Panc1 (cell line): Measurements from ENCODE around the gene HTT. TPM values are rescaled to one million over a fixed set of nuclear protein-coding genes. Genes with fewer than 3 reads are reported as not detected.

ENCODE experiments used
- ATAC-seq: fragments of 200-7000 bp; cut with Tn5 transposase; 2 replicates; pipeline ENCODE4 v1.9.1; 2020; ENCODE audit warnings: mild to moderate bottlenecking, moderate library complexity
- BruUV-seq: library from RNA; stranded (reverse); fragments of 400-500 nt; replicated peaks from 2 replicates; lab custom pipeline; 2021; lab: Mats Ljungman, UMichigan
- CTCF ChIA-PET: fragments of 300-600 bp; sonication (Branson Sonifier 250); formaldehyde crosslinking; loops from one replicate; lab custom pipeline; 2022; ENCODE audit warnings: antibody characterized with exemption; lab: Charles Lee
- POLR2A ChIA-PET: fragments of 300-600 bp; sonication (Branson Sonifier 250); formaldehyde crosslinking; loops from one replicate; lab custom pipeline; 2022; ENCODE audit warnings: antibody characterized with exemption; lab: Charles Lee
- DNase-seq: peaks from one replicate; pipeline ENCODE4 v3.0.0-alpha.2; 2010; ENCODE audit warnings: low read depth, low spot score
- H3K27ac ChIP-seq: 2 replicates; pipeline ENCODE4 v1.5.1; 2011; ENCODE audit warnings: mild to moderate bottlenecking, low read length, inconsistent platforms
- H3K27me3 ChIP-seq: fragments of 200-500 bp; sonication (Bioruptor generic); 2 replicates; pipeline ENCODE4 v1.6.0; 2014; ENCODE audit warnings: low read length, inconsistent platforms; ENCODE audit not compliant: control insufficient read depth, insufficient read depth
- H3K36me3 ChIP-seq: fragments of 200-500 bp; sonication (Bioruptor generic); 2 replicates; pipeline ENCODE4 v1.5.1; 2014; ENCODE audit warnings: inconsistent platforms, mild to moderate bottlenecking, low read length, moderate library complexity; ENCODE audit not compliant: control insufficient read depth, insufficient read depth
- H3K4me1 ChIP-seq: 2 replicates; pipeline ENCODE4 v1.5.1; 2011; ENCODE audit warnings: inconsistent platforms, mild to moderate bottlenecking, low read length, moderate library complexity; ENCODE audit not compliant: control insufficient read depth, insufficient read depth
- H3K4me3 ChIP-seq, 2 experiments: 2 replicates each; pipeline ENCODE4 v1.5.1; 2011 to 2012; ENCODE audit warnings: low read depth in 2 of 2, low read length in 2 of 2, mild to moderate bottlenecking in 2 of 2, inconsistent platforms in 1 of 2, moderate library complexity in 1 of 2
- H3K9me3 ChIP-seq: fragments of 200-500 bp; sonication (Bioruptor generic); 2 replicates; pipeline ENCODE4 v1.5.1; 2014; ENCODE audit warnings: low read depth, mild to moderate bottlenecking, inconsistent platforms, low read length, moderate library complexity; ENCODE audit not compliant: control insufficient read depth, insufficient read depth
- POLR2AphosphoS5 ChIP-seq: IDR thresholded peaks from 2 replicates; pipeline ENCODE4 v1.6.1; 2012; ENCODE audit warnings: mild to moderate bottlenecking, low read depth, low read length, moderate library complexity
- SIN3A ChIP-seq: IDR thresholded peaks from 2 replicates; pipeline ENCODE4 v1.6.1; 2012; ENCODE audit warnings: low read depth, mild to moderate bottlenecking, low read length, moderate library complexity, borderline replicate concordance; ENCODE audit not compliant: insufficient read depth
- TCF7L2 ChIP-seq: IDR thresholded peaks from 2 replicates; pipeline ENCODE4 v1.6.1; 2011; ENCODE audit warnings: mild to moderate bottlenecking, low read depth, low read length, inconsistent platforms
- in situ Hi-C: cut with HindIII; loops from 2 replicates; pipeline ENCODE4 v1.10.0; 2016; ENCODE audit warnings: low sequenced_read_pairs, low pct_unique_long_range_greater_than_20kb
- intact Hi-C: fragments of 100-400 bp; cut with micrococcal nuclease; formaldehyde crosslinking; loops from one replicate; pipeline ENCODE4 v1.10.0; 2022; ENCODE audit not compliant: unreplicated experiment
- total RNA-seq: library from RNA; stranded (reverse); gene quantifications from one replicate; pipeline ENCODE4 v1.2.1, GENCODE V29; 2021; ENCODE audit not compliant: unreplicated experiment
- TF ChIP-seq, protein P1 (sequence below): fragments of 450-650 bp; IDR thresholded peaks from 2 replicates; pipeline ENCODE4 v1.5.1; 2017; ENCODE audit warnings: mild to moderate bottlenecking
- TF ChIP-seq, protein P2 (sequence below), 2 experiments: IDR thresholded peaks; 2 replicates each; pipeline ENCODE4 v1.6.1; 2011 to 2012; ENCODE audit warnings: low read depth in 2 of 2, control low read depth in 1 of 2, low read length in 1 of 2, mild to moderate bottlenecking in 1 of 2, moderate library complexity in 1 of 2; ENCODE audit not compliant: insufficient read depth in 1 of 2

HTT gene
- total RNA-seq, 1 experiment from 2014 or later: 24.7 TPM

DNA sequence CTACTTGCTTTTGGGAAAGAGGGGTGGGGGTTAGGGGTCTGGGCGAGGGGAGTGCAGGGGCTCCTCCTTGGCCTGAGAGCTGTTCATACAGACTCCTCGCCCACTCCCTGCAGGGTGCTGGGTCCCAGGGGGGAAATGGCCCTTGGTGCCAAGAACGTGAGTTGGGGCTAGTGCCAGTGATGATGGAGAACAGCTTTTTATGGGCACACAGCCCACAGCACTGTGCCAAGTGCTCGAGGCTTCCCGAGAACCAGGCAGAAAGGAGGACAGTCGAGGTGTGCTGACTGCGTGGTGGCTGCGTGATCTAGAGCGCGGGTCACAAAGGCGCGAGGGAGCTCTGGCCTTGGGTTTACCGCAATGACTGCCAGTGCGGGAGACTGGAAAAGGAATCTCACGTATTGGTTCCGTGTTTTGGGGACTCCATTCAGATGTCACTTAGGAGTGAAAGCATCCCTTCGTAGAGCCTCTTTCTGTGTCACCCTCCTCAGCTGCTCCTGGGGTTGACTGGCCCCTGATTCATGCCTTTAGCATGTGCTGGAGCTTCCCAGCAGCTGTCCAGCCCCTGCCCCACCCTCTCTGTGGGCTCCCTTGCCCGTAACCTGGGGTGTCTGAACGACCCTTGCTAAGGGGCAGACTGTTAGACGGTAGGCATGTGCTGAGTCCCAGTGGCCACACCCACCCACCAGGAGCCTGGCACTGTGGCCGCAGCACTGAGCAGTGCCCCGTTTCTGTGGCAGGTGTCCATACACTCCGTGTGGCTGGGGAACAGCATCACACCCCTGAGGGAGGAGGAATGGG is 153.6 kb downstream of the HTT start:
- in situ Hi-C loops (no loop called here), intact Hi-C loops (no loop called here)
- Histone ChIP-seq H3K4me1 (no peaks in the 10 kb centered on the region), H3K27me3 (no peaks in the 10 kb centered on the region), H3K9me3 (no peaks in the 10 kb centered on the region), H3K27ac (no peak overlapping the region), H3K36me3 (no peaks in the 10 kb centered on the region), H3K4me3 (no peak overlapping the region)
- DNase-seq (no peak), ATAC-seq (no peak)
- BruUV-seq: no TSS peak
- TF ChIP-seq, protein P1, sequence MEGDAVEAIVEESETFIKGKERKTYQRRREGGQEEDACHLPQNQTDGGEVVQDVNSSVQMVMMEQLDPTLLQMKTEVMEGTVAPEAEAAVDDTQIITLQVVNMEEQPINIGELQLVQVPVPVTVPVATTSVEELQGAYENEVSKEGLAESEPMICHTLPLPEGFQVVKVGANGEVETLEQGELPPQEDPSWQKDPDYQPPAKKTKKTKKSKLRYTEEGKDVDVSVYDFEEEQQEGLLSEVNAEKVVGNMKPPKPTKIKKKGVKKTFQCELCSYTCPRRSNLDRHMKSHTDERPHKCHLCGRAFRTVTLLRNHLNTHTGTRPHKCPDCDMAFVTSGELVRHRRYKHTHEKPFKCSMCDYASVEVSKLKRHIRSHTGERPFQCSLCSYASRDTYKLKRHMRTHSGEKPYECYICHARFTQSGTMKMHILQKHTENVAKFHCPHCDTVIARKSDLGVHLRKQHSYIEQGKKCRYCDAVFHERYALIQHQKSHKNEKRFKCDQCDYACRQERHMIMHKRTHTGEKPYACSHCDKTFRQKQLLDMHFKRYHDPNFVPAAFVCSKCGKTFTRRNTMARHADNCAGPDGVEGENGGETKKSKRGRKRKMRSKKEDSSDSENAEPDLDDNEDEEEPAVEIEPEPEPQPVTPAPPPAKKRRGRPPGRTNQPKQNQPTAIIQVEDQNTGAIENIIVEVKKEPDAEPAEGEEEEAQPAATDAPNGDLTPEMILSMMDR: no peak
- TF ChIP-seq SIN3A (no peak), TCF7L2 (no peak), POLR2AphosphoS5 (no peak)
- TF ChIP-seq, protein P2, sequence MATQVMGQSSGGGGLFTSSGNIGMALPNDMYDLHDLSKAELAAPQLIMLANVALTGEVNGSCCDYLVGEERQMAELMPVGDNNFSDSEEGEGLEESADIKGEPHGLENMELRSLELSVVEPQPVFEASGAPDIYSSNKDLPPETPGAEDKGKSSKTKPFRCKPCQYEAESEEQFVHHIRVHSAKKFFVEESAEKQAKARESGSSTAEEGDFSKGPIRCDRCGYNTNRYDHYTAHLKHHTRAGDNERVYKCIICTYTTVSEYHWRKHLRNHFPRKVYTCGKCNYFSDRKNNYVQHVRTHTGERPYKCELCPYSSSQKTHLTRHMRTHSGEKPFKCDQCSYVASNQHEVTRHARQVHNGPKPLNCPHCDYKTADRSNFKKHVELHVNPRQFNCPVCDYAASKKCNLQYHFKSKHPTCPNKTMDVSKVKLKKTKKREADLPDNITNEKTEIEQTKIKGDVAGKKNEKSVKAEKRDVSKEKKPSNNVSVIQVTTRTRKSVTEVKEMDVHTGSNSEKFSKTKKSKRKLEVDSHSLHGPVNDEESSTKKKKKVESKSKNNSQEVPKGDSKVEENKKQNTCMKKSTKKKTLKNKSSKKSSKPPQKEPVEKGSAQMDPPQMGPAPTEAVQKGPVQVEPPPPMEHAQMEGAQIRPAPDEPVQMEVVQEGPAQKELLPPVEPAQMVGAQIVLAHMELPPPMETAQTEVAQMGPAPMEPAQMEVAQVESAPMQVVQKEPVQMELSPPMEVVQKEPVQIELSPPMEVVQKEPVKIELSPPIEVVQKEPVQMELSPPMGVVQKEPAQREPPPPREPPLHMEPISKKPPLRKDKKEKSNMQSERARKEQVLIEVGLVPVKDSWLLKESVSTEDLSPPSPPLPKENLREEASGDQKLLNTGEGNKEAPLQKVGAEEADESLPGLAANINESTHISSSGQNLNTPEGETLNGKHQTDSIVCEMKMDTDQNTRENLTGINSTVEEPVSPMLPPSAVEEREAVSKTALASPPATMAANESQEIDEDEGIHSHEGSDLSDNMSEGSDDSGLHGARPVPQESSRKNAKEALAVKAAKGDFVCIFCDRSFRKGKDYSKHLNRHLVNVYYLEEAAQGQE (IDR thresholded peaks at IDR 0.05; ENCODE audit: insufficient read depth in 1 of 2, low read depth in 2 of 2, low read length in 1 of 2): no peak
- ChIA-PET CTCF (interaction anchor here (1.0 kb wide), 1 partner anchor 68 kb away, joined by 3 read pairs; no protein-coding TSS in a partner anchor), POLR2A (no interaction called here)

DNA sequence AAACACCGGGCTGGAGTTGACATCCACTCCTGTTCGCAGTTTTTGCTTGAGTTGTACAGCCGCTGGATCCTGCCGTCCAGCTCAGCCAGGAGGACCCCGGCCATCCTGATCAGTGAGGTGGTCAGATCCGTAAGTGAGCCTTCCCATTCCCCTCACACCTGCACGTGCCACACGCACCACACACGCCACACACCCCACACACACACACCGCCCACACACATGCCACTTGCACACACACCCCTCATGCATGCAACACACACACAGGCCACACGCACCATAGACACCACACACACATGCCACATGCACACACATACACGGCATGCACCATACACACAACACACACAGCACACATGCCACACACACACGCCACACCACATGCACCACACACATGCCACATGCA is 154.4 kb downstream of the HTT start:
- Histone ChIP-seq H3K4me3 (no peak overlapping the region), H3K36me3 (no peaks in the 10 kb centered on the region), H3K9me3 (no peaks in the 10 kb centered on the region), H3K4me1 (no peaks in the 10 kb centered on the region), H3K27me3 (no peaks in the 10 kb centered on the region), H3K27ac (no peak overlapping the region)
- no peak for DNase-seq
- CTCF ChIA-PET: interaction anchor here (1.0 kb wide), 1 partner anchor 69 kb away, joined by 3 read pairs; no protein-coding TSS in a partner anchor
- TF ChIP-seq, protein P1: no peak
- no peak for TF ChIP-seq SIN3A
- in situ Hi-C loops (no loop called here), intact Hi-C loops (no loop called here)
- no TSS peak for BruUV-seq
- no peak for ATAC-seq
- POLR2A ChIA-PET: no interaction called here
